BLaER1 (cell line): ENCODE measurements around the gene C6orf163.

Experiments used
- H3K27ac ChIP-seq: shearing (Covaris generic); formaldehyde crosslinking; 2 replicates; pipeline ENCODE4 v1.8.1; 2022
- H3K27me3 ChIP-seq: shearing (Covaris generic); formaldehyde crosslinking; 2 replicates; pipeline ENCODE4 v1.8.1; 2022
- H3K36me3 ChIP-seq: shearing (Covaris generic); formaldehyde crosslinking; 2 replicates; pipeline ENCODE4 v1.8.1; 2022
- H3K4me1 ChIP-seq: shearing (Covaris generic); formaldehyde crosslinking; 2 replicates; pipeline ENCODE4 v1.8.1; 2022
- H3K4me2 ChIP-seq: shearing (Covaris generic); formaldehyde crosslinking; 2 replicates; pipeline ENCODE4 v1.8.1; 2022
- H3K4me3 ChIP-seq: shearing (Covaris generic); formaldehyde crosslinking; 2 replicates; pipeline ENCODE4 v1.8.1; 2022
- H3K9ac ChIP-seq: shearing (Covaris generic); formaldehyde crosslinking; 2 replicates; pipeline ENCODE4 v1.8.1; 2022
- H3K9me3 ChIP-seq: shearing (Covaris generic); formaldehyde crosslinking; 2 replicates; pipeline ENCODE4 v1.8.1; 2022
- H4K20me1 ChIP-seq: shearing (Covaris generic); formaldehyde crosslinking; 2 replicates; pipeline ENCODE4 v1.8.1; 2022
- Cebpa-rat ChIP-seq: shearing (Covaris generic); IDR thresholded peaks from 2 replicates; pipeline ENCODE4 v1.8.1; 2022

Gene C6orf163

GRCh38 chr6:87382861-87383260, 38.2 kb downstream of the C6orf163 start:
- H3K4me2 ChIP-seq, result no peak overlapping the region
- no peak overlapping the region for H3K27ac ChIP-seq
- no peaks in the 10 kb centered on the region for H3K27me3 ChIP-seq
- H3K36me3 ChIP-seq, result no peaks in the 10 kb centered on the region
- TF ChIP-seq Cebpa-rat, result no peak
- peaks cover 24% of the 10 kb centered on the region for H3K4me1 ChIP-seq
- H4K20me1 ChIP-seq, result no peaks in the 10 kb centered on the region
- no peaks in the 10 kb centered on the region for H3K9me3 ChIP-seq
- no peak overlapping the region for H3K4me3 ChIP-seq
- H3K9ac ChIP-seq, result no peak overlapping the region

- H3K9ac ChIP-seq, result no peak overlapping the region
- no peak overlapping the region for H3K4me2 ChIP-seq
- H3K27me3 ChIP-seq, result no peaks in the 10 kb centered on the region
- no peaks in the 10 kb centered on the region for H3K36me3 ChIP-seq
- H3K4me1 ChIP-seq, result peaks cover 12% of the 10 kb centered on the region
- no peak overlapping the region for H3K4me3 ChIP-seq
- no peak for TF ChIP-seq Cebpa-rat
- no peak overlapping the region for H3K27ac ChIP-seq
- H3K9me3 ChIP-seq, result no peaks in the 10 kb centered on the region
- no peaks in the 10 kb centered on the region for H4K20me1 ChIP-seq
Measured at GRCh38 chr6:87384038-87384437, 39.4 kb downstream of the C6orf163 start.

- no peaks in the 10 kb centered on the region for H4K20me1 ChIP-seq
- H3K36me3 ChIP-seq, result no peaks in the 10 kb centered on the region
- H3K27me3 ChIP-seq, result no peaks in the 10 kb centered on the region
- no peaks in the 10 kb centered on the region for H3K9me3 ChIP-seq
- peaks cover 8% of the 10 kb centered on the region for H3K4me1 ChIP-seq
- no peak for TF ChIP-seq Cebpa-rat
- H3K27ac ChIP-seq, result no peak overlapping the region
- no peak overlapping the region for H3K9ac ChIP-seq
- no peak overlapping the region for H3K4me3 ChIP-seq
- H3K4me2 ChIP-seq, result no peak overlapping the region
Measured at GRCh38 chr6:87384449-87384848, 39.8 kb downstream of the C6orf163 start.

- Histone ChIP-seq H3K4me2 (no peak overlapping the region), H3K4me3 (no peak overlapping the region), H4K20me1 (no peaks in the 10 kb centered on the region), H3K36me3 (no peaks in the 10 kb centered on the region), H3K27me3 (no peaks in the 10 kb centered on the region), H3K9me3 (no peaks in the 10 kb centered on the region), H3K4me1 (no peaks in the 10 kb centered on the region), H3K9ac (no peak overlapping the region), H3K27ac (no peak overlapping the region)
- TF ChIP-seq Cebpa-rat, result no peak
Measured at GRCh38 chr6:87391334-87391733, 46.7 kb downstream of the C6orf163 start.

GRCh38 chr6:87393026-87393622, 48.5 kb downstream of the C6orf163 start:
- no peaks in the 10 kb centered on the region for H3K9me3 ChIP-seq
- TF ChIP-seq Cebpa-rat, result no peak
- H3K27ac ChIP-seq, result no peak overlapping the region
- no peak overlapping the region for H3K4me3 ChIP-seq
- H4K20me1 ChIP-seq, result no peaks in the 10 kb centered on the region
- H3K4me1 ChIP-seq, result no peaks in the 10 kb centered on the region
- H3K36me3 ChIP-seq, result no peaks in the 10 kb centered on the region
- H3K9ac ChIP-seq, result no peak overlapping the region
- no peaks in the 10 kb centered on the region for H3K27me3 ChIP-seq
- H3K4me2 ChIP-seq, result no peak overlapping the region

- Histone ChIP-seq H4K20me1 (no peaks in the 10 kb centered on the region), H3K4me3 (no peak overlapping the region), H3K4me2 (no peak overlapping the region), H3K36me3 (no peaks in the 10 kb centered on the region), H3K27me3 (no peaks in the 10 kb centered on the region), H3K27ac (no peak overlapping the region), H3K4me1 (no peaks in the 10 kb centered on the region), H3K9ac (no peak overlapping the region), H3K9me3 (no peaks in the 10 kb centered on the region)
- no peak for TF ChIP-seq Cebpa-rat
Measured at GRCh38 chr6:87395431-87395830, 50.8 kb downstream of the C6orf163 start.

- no peak for TF ChIP-seq Cebpa-rat
- no peak overlapping the region for H3K4me2 ChIP-seq
- H3K36me3 ChIP-seq, result no peaks in the 10 kb centered on the region
- no peak overlapping the region for H3K27ac ChIP-seq
- no peak overlapping the region for H3K9ac ChIP-seq
- H3K27me3 ChIP-seq, result no peaks in the 10 kb centered on the region
- no peaks in the 10 kb centered on the region for H4K20me1 ChIP-seq
- H3K9me3 ChIP-seq, result no peaks in the 10 kb centered on the region
- no peak overlapping the region for H3K4me3 ChIP-seq
- no peaks in the 10 kb centered on the region for H3K4me1 ChIP-seq
Measured at GRCh38 chr6:87396595-87397392, 52.2 kb downstream of the C6orf163 start.

- no peaks in the 10 kb centered on the region for H3K4me1 ChIP-seq
- H3K36me3 ChIP-seq, result no peaks in the 10 kb centered on the region
- H4K20me1 ChIP-seq, result no peaks in the 10 kb centered on the region
- H3K9ac ChIP-seq, result no peak overlapping the region
- no peak for TF ChIP-seq Cebpa-rat
- H3K27me3 ChIP-seq, result no peaks in the 10 kb centered on the region
- H3K9me3 ChIP-seq, result no peaks in the 10 kb centered on the region
- no peak overlapping the region for H3K27ac ChIP-seq
- H3K4me3 ChIP-seq, result no peak overlapping the region
- no peak overlapping the region for H3K4me2 ChIP-seq
Measured at GRCh38 chr6:87397656-87398055, 53.0 kb downstream of the C6orf163 start.

- no peaks in the 10 kb centered on the region for H3K36me3 ChIP-seq
- no peak overlapping the region for H3K27ac ChIP-seq
- no peaks in the 10 kb centered on the region for H3K27me3 ChIP-seq
- no peaks in the 10 kb centered on the region for H3K9me3 ChIP-seq
- no peak overlapping the region for H3K9ac ChIP-seq
- H4K20me1 ChIP-seq, result no peaks in the 10 kb centered on the region
- no peak overlapping the region for H3K4me3 ChIP-seq
- TF ChIP-seq Cebpa-rat, result no peak
- H3K4me1 ChIP-seq, result no peaks in the 10 kb centered on the region
- no peak overlapping the region for H3K4me2 ChIP-seq
Measured at GRCh38 chr6:87401832-87402231, 57.2 kb downstream of the C6orf163 start.

GRCh38 chr6:87407561-87407900, 62.9 kb downstream of the C6orf163 start:
- Histone ChIP-seq H3K27me3 (no peaks in the 10 kb centered on the region), H3K4me1 (no peaks in the 10 kb centered on the region), H3K9me3 (no peaks in the 10 kb centered on the region), H3K36me3 (no peaks in the 10 kb centered on the region), H3K9ac (no peak overlapping the region), H3K4me2 (peak overlapping the region; percentile 60), H4K20me1 (no peaks in the 10 kb centered on the region), H3K27ac (no peak overlapping the region), H3K4me3 (peak overlapping the region; percentile 71)
- no peak for TF ChIP-seq Cebpa-rat
